ENCODE measurements around the gene MESD. TPM values are rescaled to one million over a fixed set of nuclear protein-coding genes. Genes with fewer than 3 reads are reported as not detected.

MESD gene
- total RNA-seq, 3 donors from 2014 or later = 18.5 to 24.5 (median 21.3) TPM

DNA sequence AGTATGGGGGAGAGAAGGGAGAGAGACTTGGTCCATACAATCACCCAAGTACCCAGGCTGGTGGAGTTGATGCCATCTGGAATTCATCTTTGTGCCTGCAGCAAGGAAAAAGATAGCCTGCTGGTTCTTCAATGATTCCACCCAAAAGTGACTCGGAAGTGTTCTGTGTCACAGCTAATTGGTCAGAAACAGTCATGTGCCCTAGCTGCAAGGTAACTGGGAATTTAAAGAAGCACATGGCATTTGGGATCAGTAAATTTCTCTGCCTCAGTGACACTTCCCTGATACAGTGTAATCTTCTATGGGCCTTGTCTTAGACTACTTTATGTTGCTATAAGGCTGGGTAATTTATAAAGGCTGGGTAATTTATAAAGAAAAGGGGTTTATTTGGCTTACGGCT, 28.6 kb upstream of the MESD start:
- no peaks in the 10 kb centered on the region for H3K4me1 ChIP-seq (ENCODE audit: low read depth)
- DNase-seq (no peak), ATAC-seq (no peak)
- H3K9me3 ChIP-seq = no peaks in the 10 kb centered on the region
- H3K36me3 ChIP-seq (ENCODE audit: low read depth) = no peaks in the 10 kb centered on the region
- H3K4me3 ChIP-seq = no peak overlapping the region
- TF ChIP-seq CTCF (IDR thresholded peaks at IDR 0.05) = no peak
- intact Hi-C loops (cut with DNase I, micrococcal nuclease) = no loop called here

- TF ChIP-seq CTCF (IDR thresholded peaks at IDR 0.05) = no peak
- H3K9me3 ChIP-seq = no peaks in the 10 kb centered on the region
These were observed 27.0 kb upstream of the MESD start for GRCh38 chr15:81016489-81017068.

GRCh38 chr15:81015621-81016488, 26.2 kb upstream of the MESD start:
- DNase-seq = no peak
- no peak for ATAC-seq
- Histone ChIP-seq H3K9me3 (no peaks in the 10 kb centered on the region), H3K4me1 (ENCODE audit: low read depth) (no peaks in the 10 kb centered on the region), H3K36me3 (ENCODE audit: low read depth) (no peaks in the 10 kb centered on the region), H3K4me3 (no peak overlapping the region)
- TF ChIP-seq CTCF (IDR thresholded peaks at IDR 0.05) = no peak
- intact Hi-C loops (cut with DNase I, micrococcal nuclease) = no loop called here

More at GRCh38 chr15:81016489-81017068, 27.0 kb upstream of the MESD start:
- Histone ChIP-seq H3K4me3 (no peak overlapping the region), H3K36me3 (ENCODE audit: low read depth) (no peaks in the 10 kb centered on the region), H3K4me1 (ENCODE audit: low read depth) (no peaks in the 10 kb centered on the region)
- no peak for DNase-seq
- intact Hi-C loops (cut with DNase I, micrococcal nuclease) = no loop called here
- no peak for ATAC-seq

DNA sequence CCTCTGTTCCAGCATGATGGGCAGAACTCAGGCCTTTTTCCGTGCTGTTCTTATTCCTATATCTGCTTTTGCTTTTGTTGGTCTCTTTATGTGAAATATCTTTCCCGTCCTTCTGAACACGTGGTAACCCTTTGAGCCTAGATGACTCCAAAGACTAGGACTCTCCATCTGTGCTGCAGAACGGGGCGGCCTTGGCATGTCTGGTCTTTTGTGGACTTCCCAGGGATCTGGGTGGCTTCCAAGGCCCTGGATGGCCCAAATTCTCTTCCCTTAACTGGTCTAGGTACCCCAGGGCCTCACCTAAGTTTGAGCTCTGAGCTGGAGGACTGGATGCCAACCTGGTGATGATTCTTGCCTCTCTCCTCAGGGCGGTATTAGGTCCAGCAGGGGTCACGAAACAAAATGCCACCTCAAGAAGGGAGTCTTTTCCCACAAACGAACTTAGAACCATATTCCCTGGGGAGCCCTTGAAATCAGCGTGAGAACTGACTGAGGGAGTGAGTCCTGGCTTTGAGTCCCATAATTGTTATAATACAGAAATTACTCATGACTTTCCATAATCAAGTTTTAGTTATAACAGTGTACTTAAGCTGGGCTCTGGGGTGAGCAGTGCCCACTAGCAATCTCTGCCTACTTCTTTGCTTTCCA, 25.0 kb upstream of the MESD start:
- Histone ChIP-seq H3K4me3 (no peak overlapping the region), H3K4me1 (ENCODE audit: low read depth) (no peaks in the 10 kb centered on the region), H3K36me3 (ENCODE audit: low read depth) (no peaks in the 10 kb centered on the region), H3K9me3 (no peaks in the 10 kb centered on the region)
- intact Hi-C loops (cut with DNase I, micrococcal nuclease) = no loop called here
- no peak for TF ChIP-seq CTCF (IDR thresholded peaks at IDR 0.05)
- ATAC-seq (no peak), DNase-seq (no peak)

DNA sequence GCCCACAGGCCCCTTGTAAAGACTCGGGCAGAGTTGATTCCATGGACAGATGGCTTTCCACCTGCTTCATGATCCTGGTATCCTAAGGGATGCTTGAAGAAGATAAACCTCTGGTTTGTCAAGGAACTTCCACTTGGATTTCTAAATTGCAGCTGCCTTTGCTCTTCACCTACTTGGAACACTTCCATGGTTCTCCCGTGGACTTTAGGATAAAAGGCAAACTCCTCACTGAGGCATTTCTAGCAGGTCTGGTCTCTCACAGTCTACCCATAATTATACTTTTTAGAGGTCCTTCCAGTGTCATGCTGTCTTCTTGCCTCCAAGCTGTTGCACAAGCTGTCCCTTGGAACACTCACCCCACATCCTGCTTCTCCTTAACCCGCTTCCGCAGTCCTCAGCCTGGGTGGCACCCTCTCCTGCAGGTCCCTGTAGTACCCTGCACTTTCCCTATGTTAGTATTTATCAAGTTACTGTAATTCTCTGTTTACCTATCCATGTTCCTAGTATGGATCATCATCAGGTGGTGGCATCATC, 23.8 kb upstream of the MESD start:
- no peak for DNase-seq
- ATAC-seq = no peak

More for the DNA sequence above, 23.8 kb upstream of the MESD start:
- no peaks in the 10 kb centered on the region for H3K9me3 ChIP-seq
- H3K4me1 ChIP-seq (ENCODE audit: low read depth) = no peaks in the 10 kb centered on the region
- no peak for TF ChIP-seq CTCF (IDR thresholded peaks at IDR 0.05)
- intact Hi-C loops (cut with DNase I, micrococcal nuclease) = no loop called here
- no peaks in the 10 kb centered on the region for H3K36me3 ChIP-seq (ENCODE audit: low read depth)
- H3K4me3 ChIP-seq = no peak overlapping the region

All from mucosa of descending colon (tissue), 3 donors.